DOHH2 (cell line): ENCODE data around the gene CHRM4.

Experiments
- CTCF ChIP-seq: fragments of 200-600 bp; sonication (generic); IDR thresholded peaks from one replicate; pipeline ENCODE4 v1.5.1; 2014; ENCODE audit warnings: antibody characterized with exemption, mild to moderate bottlenecking, low read depth, low read length; ENCODE audit not compliant: poor library complexity, severe bottlenecking
- EZH2phosphoT487 ChIP-seq: fragments of 200-600 bp; sonication (generic); IDR thresholded peaks from 2 replicates; pipeline ENCODE4 v1.6.1; 2017; ENCODE audit warnings: borderline replicate concordance, mild to moderate bottlenecking, antibody characterized with exemption, low read length, moderate library complexity, mixed read lengths

GRCh38 chr11:46348566-46349401 lies 42.8 kb downstream of the CHRM4 start:
- TF ChIP-seq CTCF (no peak), EZH2phosphoT487 (no peak)
